HG02884 (cell line): ENCODE results near the gene TBPL2.

Source experiments
- ATAC-seq: cut with Tn5 transposase; IDR thresholded peaks from one replicate; pipeline ENCODE4 v1.9.1; 2021; ENCODE audit warnings: mild to moderate bottlenecking, moderate library complexity; ENCODE audit not compliant: unreplicated experiment

TBPL2 gene

DNA sequence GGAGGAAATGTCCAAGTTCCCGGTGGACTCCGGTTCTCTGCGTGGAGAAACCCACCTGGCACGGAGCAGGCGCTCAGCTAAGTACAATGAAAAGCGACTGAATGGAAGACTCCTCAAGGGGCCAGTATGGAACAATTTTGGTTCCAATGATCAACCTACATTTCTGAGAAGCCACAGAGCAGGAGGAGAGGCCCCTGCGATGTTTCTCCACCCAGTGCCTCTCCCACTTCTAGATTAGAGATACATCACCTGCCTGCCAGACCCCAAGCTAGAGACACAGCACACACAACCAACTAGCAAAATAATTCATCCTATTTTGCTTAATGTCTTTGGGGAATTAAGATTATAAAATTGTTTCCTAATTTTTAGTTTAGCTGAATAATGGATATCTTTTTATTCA lies 67.6 kb downstream of the TBPL2 start:
- ATAC-seq, result no peak

DNA sequence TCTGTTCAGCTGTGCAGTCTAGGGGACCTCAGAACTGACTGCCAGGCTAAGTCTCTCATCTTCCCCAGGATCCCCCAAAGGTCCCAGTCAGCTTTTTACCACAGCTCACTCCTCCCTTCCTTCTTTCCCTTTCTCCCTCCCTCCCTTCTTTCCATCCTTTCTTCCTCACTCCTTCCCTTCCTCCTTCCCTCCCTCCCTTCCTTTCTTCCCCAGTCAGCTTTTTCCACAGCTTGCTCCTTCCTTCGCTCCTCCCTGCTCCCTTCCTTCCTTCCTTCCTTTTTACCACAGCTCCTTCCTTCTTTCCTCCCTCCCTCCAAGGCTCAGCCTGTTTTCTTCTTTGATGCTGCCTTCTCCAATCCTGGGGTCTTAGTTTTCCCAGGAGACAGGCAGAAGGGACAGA lies 68.0 kb downstream of the TBPL2 start:
- no peak for ATAC-seq

DNA sequence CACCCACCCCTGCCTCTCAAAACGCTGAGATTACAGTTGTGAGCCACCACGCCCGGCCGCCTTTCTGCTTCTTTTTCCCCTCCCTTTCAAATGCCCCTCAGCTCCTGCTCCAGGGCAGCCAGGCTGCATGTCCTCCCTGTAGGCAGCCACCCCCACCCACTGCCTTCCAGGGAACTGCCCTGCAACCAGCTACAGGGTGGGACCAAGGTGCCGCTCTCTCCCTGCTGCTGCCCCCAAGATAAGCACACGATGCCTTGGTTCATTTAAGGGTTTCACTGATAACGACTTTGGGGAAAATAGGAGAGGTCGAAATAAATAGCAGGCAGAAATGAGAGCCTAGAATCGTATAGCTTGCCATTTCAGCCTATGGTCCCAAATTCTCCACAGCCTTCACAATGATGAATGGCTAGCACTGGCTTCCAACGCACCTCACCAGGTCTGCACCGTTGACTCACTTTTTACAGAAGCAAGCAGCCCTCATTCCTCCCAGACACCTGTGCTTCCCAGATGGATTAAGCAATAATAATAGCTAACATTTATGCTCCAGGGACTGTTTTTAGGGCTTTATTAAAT lies 69.4 kb downstream of the TBPL2 start:
- no peak for ATAC-seq

DNA sequence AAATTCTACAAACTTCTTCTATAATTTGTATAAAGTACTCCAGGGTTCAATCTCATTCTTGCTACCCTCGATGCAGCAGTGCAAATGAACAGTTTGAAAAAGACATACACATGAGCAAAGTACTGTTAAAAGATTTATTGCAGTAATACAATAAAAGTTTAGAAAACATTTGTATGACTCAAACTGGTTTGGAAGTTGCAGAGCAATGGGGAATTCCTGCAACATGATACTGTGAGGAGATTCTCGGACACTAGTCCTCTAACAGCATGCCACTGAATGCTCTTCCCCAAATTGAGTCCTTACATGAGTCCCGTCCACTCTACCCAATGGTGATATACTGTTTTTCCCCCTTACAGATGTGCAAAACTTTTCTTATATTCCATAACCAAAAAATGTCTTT lies 74.1 kb downstream of the TBPL2 start:
- no peak for ATAC-seq
